Measurements from ENCODE around the gene PLEK. TPM values are rescaled to one million over a fixed set of nuclear protein-coding genes. Genes with fewer than 3 reads are reported as not detected.
"Not testable (repeated sequence)": the region's sequence is repeated elsewhere in the genome, so short reads cannot be mapped to it uniquely, and the experiment has no call there.

The PLEK gene
- total RNA-seq, 1 donor from 2014 or later, result not detected

- Mint-ChIP-seq H3K4me1 (ENCODE audit: low read depth, unreplicated experiment) (peaks cover 2% of the 10 kb centered on the region), H3K36me3 (ENCODE audit: low read depth, unreplicated experiment) (no peaks in the 10 kb centered on the region), H3K27me3 (ENCODE audit: low read depth, unreplicated experiment) (peaks cover 7% of the 10 kb centered on the region), H3K4me3 (ENCODE audit: unreplicated experiment) (no peak overlapping the region), H3K9me3 (ENCODE audit: unreplicated experiment) (no peaks in the 10 kb centered on the region), H3K27ac (ENCODE audit: unreplicated experiment) (no peak overlapping the region)
- H3K4me2 ChIP-seq (ENCODE audit: low read length), result no peak overlapping the region
- FAIRE-seq (no peak), DNase-seq (ENCODE audit: low read depth) (no peak)
- H3K27ac ChIP-seq (ENCODE audit: low read depth, low read length), result no peak overlapping the region
- H4K20me1 ChIP-seq (ENCODE audit: insufficient read depth, low read length), result no peaks in the 10 kb centered on the region
- TF ChIP-seq EZH2 (IDR thresholded peaks at IDR 0.05; ENCODE audit: insufficient read depth, low read length), result no peak
- TF ChIP-seq, protein P1, sequence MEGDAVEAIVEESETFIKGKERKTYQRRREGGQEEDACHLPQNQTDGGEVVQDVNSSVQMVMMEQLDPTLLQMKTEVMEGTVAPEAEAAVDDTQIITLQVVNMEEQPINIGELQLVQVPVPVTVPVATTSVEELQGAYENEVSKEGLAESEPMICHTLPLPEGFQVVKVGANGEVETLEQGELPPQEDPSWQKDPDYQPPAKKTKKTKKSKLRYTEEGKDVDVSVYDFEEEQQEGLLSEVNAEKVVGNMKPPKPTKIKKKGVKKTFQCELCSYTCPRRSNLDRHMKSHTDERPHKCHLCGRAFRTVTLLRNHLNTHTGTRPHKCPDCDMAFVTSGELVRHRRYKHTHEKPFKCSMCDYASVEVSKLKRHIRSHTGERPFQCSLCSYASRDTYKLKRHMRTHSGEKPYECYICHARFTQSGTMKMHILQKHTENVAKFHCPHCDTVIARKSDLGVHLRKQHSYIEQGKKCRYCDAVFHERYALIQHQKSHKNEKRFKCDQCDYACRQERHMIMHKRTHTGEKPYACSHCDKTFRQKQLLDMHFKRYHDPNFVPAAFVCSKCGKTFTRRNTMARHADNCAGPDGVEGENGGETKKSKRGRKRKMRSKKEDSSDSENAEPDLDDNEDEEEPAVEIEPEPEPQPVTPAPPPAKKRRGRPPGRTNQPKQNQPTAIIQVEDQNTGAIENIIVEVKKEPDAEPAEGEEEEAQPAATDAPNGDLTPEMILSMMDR (IDR thresholded peaks at IDR 0.05; ENCODE audit: insufficient read depth, low read depth, low read length), result no peak
- peaks cover 3% of the 10 kb centered on the region for H3K27me3 ChIP-seq (ENCODE audit: insufficient read depth, low read length)
- H3K4me3 ChIP-seq (ENCODE audit: insufficient read depth, low read depth, low read length), result no peak overlapping the region
- peaks cover under 1% of the 10 kb centered on the region for H3K4me1 ChIP-seq (ENCODE audit: insufficient read depth, low read length)
- H3K79me2 ChIP-seq (ENCODE audit: insufficient read depth, low read length), result no peaks in the 10 kb centered on the region
- no peak overlapping the region for H3K9ac ChIP-seq (ENCODE audit: low read length)
- H2AFZ ChIP-seq (ENCODE audit: low read depth, low read length), result no peak overlapping the region
- H3K9me3 ChIP-seq (ENCODE audit: insufficient read depth, low read depth, low read length), result no peaks in the 10 kb centered on the region
- no peaks in the 10 kb centered on the region for H3K36me3 ChIP-seq (ENCODE audit: insufficient read depth, low read length)
These were observed 9.1 kb downstream of the PLEK start for GRCh38 chr2:68374184-68374583.

DNA sequence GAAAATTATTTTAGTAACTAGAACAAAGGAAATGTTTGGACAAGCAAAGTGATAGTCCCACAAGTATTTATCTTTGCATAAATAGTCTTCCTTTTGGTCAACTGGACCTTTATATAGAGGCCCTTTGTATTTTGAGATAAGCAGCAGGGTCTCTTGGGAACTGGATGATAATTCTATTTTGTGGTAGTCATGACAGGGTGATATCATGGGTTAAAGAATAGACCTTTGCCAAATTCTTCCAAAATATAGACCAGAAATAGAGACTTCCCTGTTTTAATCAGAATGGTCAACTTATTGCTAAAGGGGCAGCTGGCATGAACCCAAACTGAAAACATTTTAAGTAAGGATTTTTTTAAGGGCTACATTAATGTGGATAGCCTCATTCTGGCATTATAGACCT is 10.5 kb downstream of the PLEK start:
- no peak overlapping the region for H3K4me3 ChIP-seq (ENCODE audit: insufficient read depth, low read depth, low read length)
- no peak overlapping the region for H3K27ac ChIP-seq (ENCODE audit: low read depth, low read length)
- no peak for DNase-seq (ENCODE audit: low read depth)
- H3K4me1 ChIP-seq (ENCODE audit: insufficient read depth, low read length), result no peaks in the 10 kb centered on the region
- H3K9ac ChIP-seq (ENCODE audit: low read length), result no peak overlapping the region
- peaks cover 10% of the 10 kb centered on the region for H3K27me3 ChIP-seq (ENCODE audit: insufficient read depth, low read length)
- Mint-ChIP-seq H3K27ac (ENCODE audit: unreplicated experiment) (no peak overlapping the region), H3K9me3 (ENCODE audit: unreplicated experiment) (no peaks in the 10 kb centered on the region), H3K36me3 (ENCODE audit: low read depth, unreplicated experiment) (no peaks in the 10 kb centered on the region), H3K4me3 (ENCODE audit: unreplicated experiment) (no peak overlapping the region), H3K4me1 (ENCODE audit: low read depth, unreplicated experiment) (peaks cover 2% of the 10 kb centered on the region), H3K27me3 (ENCODE audit: low read depth, unreplicated experiment) (peaks cover 10% of the 10 kb centered on the region)
- no peaks in the 10 kb centered on the region for H3K36me3 ChIP-seq (ENCODE audit: insufficient read depth, low read length)
- no peaks in the 10 kb centered on the region for H3K79me2 ChIP-seq (ENCODE audit: insufficient read depth, low read length)
- H4K20me1 ChIP-seq (ENCODE audit: insufficient read depth, low read length), result no peaks in the 10 kb centered on the region
- H2AFZ ChIP-seq (ENCODE audit: low read depth, low read length), result no peak overlapping the region
- TF ChIP-seq, protein P1 (IDR thresholded peaks at IDR 0.05; ENCODE audit: insufficient read depth, low read depth, low read length), result no peak
- TF ChIP-seq EZH2 (IDR thresholded peaks at IDR 0.05; ENCODE audit: insufficient read depth, low read length), result no peak
- H3K9me3 ChIP-seq (ENCODE audit: insufficient read depth, low read depth, low read length), result no peaks in the 10 kb centered on the region
- no peak overlapping the region for H3K4me2 ChIP-seq (ENCODE audit: low read length)
- no peak for FAIRE-seq

DNA sequence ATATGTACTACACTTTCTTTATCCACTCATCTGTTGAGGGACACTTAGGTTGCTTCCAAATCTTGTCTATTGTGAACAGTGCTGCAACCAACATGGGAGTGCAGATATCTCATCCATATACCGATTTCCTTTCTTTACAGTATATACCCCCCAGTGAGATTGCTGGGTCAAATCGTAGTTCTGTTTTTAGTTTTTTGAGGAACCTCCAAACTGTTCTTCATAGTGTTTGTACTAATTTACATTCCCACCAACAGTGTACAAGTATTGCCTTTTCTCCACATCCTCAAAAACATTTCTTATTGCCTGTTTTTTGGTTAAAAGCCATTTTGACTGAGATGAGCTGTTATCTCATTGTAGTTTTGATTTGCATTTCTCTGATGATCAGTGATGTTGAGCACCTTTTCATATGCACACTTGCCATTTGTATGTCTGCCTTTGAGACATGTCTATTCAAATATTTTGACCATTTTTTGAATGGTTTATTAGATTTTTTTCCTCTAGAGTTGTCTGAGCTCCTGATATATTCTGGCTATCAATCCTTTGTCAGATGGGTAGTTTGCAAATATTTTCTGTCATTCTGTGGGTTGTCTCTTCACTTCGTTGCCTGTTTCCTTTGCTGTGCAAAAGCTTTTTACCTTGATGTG is 12.2 kb downstream of the PLEK start:
- H3K4me3 ChIP-seq (ENCODE audit: insufficient read depth, low read depth, low read length), result no peak overlapping the region
- H4K20me1 ChIP-seq (ENCODE audit: insufficient read depth, low read length), result no peaks in the 10 kb centered on the region
- peaks cover 17% of the 10 kb centered on the region for H3K27me3 Mint-ChIP-seq (ENCODE audit: low read depth, unreplicated experiment)
- DNase-seq (ENCODE audit: low read depth) (no peak), FAIRE-seq (no peak)
- H3K9ac ChIP-seq (ENCODE audit: low read length), result no peak overlapping the region
- TF ChIP-seq, protein P1 (IDR thresholded peaks at IDR 0.05; ENCODE audit: insufficient read depth, low read depth, low read length), result no peak
- TF ChIP-seq EZH2 (IDR thresholded peaks at IDR 0.05; ENCODE audit: insufficient read depth, low read length), result no peak
- no peaks in the 10 kb centered on the region for H3K36me3 ChIP-seq (ENCODE audit: insufficient read depth, low read length)
- H3K9me3 ChIP-seq (ENCODE audit: insufficient read depth, low read depth, low read length), result no peaks in the 10 kb centered on the region
- H3K9me3 Mint-ChIP-seq (ENCODE audit: unreplicated experiment), result peaks cover 3% of the 10 kb centered on the region
- H2AFZ ChIP-seq (ENCODE audit: low read depth, low read length), result no peak overlapping the region
- peaks cover 10% of the 10 kb centered on the region for H3K27me3 ChIP-seq (ENCODE audit: insufficient read depth, low read length)
- no peak overlapping the region for H3K4me3 Mint-ChIP-seq (ENCODE audit: unreplicated experiment)
- no peaks in the 10 kb centered on the region for H3K4me1 ChIP-seq (ENCODE audit: insufficient read depth, low read length)
- no peaks in the 10 kb centered on the region for H3K4me1 Mint-ChIP-seq (ENCODE audit: low read depth, unreplicated experiment)
- H3K27ac ChIP-seq (ENCODE audit: low read depth, low read length), result no peak overlapping the region
- H3K36me3 Mint-ChIP-seq (ENCODE audit: low read depth, unreplicated experiment), result no peaks in the 10 kb centered on the region
- no peak overlapping the region for H3K27ac Mint-ChIP-seq (ENCODE audit: unreplicated experiment)
- H3K79me2 ChIP-seq (ENCODE audit: insufficient read depth, low read length), result no peaks in the 10 kb centered on the region
- H3K4me2 ChIP-seq (ENCODE audit: low read length), result no peak overlapping the region

GRCh38 chr2:68378779-68379178 is 13.7 kb downstream of the PLEK start:
- not testable (repeated sequence) for H3K79me2 ChIP-seq (ENCODE audit: insufficient read depth, low read length); H3K9ac ChIP-seq (ENCODE audit: low read length); DNase-seq (ENCODE audit: low read depth); FAIRE-seq; H3K4me3 ChIP-seq (ENCODE audit: insufficient read depth, low read depth, low read length); H3K4me1 ChIP-seq (ENCODE audit: insufficient read depth, low read length); H4K20me1 ChIP-seq (ENCODE audit: insufficient read depth, low read length); H3K36me3 ChIP-seq (ENCODE audit: insufficient read depth, low read length); H3K4me2 ChIP-seq (ENCODE audit: low read length); H3K4me1 Mint-ChIP-seq (ENCODE audit: low read depth, unreplicated experiment); H3K4me3 Mint-ChIP-seq (ENCODE audit: unreplicated experiment); H3K9me3 ChIP-seq (ENCODE audit: insufficient read depth, low read depth, low read length); H2AFZ ChIP-seq (ENCODE audit: low read depth, low read length); H3K27ac Mint-ChIP-seq (ENCODE audit: unreplicated experiment); H3K27ac ChIP-seq (ENCODE audit: low read depth, low read length); H3K9me3 Mint-ChIP-seq (ENCODE audit: unreplicated experiment); H3K36me3 Mint-ChIP-seq (ENCODE audit: low read depth, unreplicated experiment)
- peaks cover 22% of the 10 kb centered on the region for H3K27me3 Mint-ChIP-seq (ENCODE audit: low read depth, unreplicated experiment)
- peaks cover 10% of the 10 kb centered on the region for H3K27me3 ChIP-seq (ENCODE audit: insufficient read depth, low read length)
